GM19452 (cell line): ENCODE results near the gene RBMS3.

Source experiments
- ATAC-seq: cut with Tn5 transposase; IDR thresholded peaks from one replicate; pipeline ENCODE4 v1.9.1; 2021; ENCODE audit not compliant: unreplicated experiment

The RBMS3 gene

GRCh38 chr3:29275309-29275708, 5.6 kb upstream of the RBMS3 start:
- no peak for ATAC-seq

GRCh38 chr3:29277249-29277648, 3.6 kb upstream of the RBMS3 start:
- ATAC-seq = no peak

- no peak for ATAC-seq
Observed at GRCh38 chr3:29279286-29279685, 1.6 kb upstream of the RBMS3 start.

GRCh38 chr3:29279806-29280205, 1.1 kb upstream of the RBMS3 start:
- ATAC-seq = no peak

- ATAC-seq = no peak
Observed at GRCh38 chr3:29281094-29281343, 148 bp downstream of the RBMS3 start.

- peak; percentile 51 for ATAC-seq
Observed at GRCh38 chr3:29281344-29282241, 722 bp downstream of the RBMS3 start.

- ATAC-seq = no peak
Observed at GRCh38 chr3:29282427-29283230, 1.8 kb downstream of the RBMS3 start.

GRCh38 chr3:29283231-29284119, 2.6 kb downstream of the RBMS3 start:
- no peak for ATAC-seq

GRCh38 chr3:29284497-29284896, 3.6 kb downstream of the RBMS3 start:
- no peak for ATAC-seq

- no peak for ATAC-seq
Observed at GRCh38 chr3:29285471-29286071, 4.7 kb downstream of the RBMS3 start.

- ATAC-seq = no peak
Observed at GRCh38 chr3:29286478-29287240, 5.8 kb downstream of the RBMS3 start.

GRCh38 chr3:29290596-29290995, 9.7 kb downstream of the RBMS3 start:
- no peak for ATAC-seq

- ATAC-seq = no peak
Observed at GRCh38 chr3:29291260-29291981, 10.6 kb downstream of the RBMS3 start.

- no peak for ATAC-seq
Observed at GRCh38 chr3:29291982-29292363, 11.1 kb downstream of the RBMS3 start.

- ATAC-seq = no peak
Observed at GRCh38 chr3:29293421-29293820, 12.6 kb downstream of the RBMS3 start.

- no peak for ATAC-seq
Observed at GRCh38 chr3:29297998-29298397, 17.1 kb downstream of the RBMS3 start.

- ATAC-seq = no peak
Observed at GRCh38 chr3:29301332-29302019, 20.6 kb downstream of the RBMS3 start.

GRCh38 chr3:29302619-29303018, 21.7 kb downstream of the RBMS3 start:
- ATAC-seq = no peak

GRCh38 chr3:29307295-29307694, 26.4 kb downstream of the RBMS3 start:
- ATAC-seq = no peak
